GM18951 (cell line): ENCODE measurements around the gene TMCC2.

Experiments used
- POLR2A ChIP-seq: IDR thresholded peaks from 4 replicates; pipeline ENCODE4 v1.6.1; 2011; ENCODE audit warnings: mild to moderate bottlenecking; ENCODE audit not compliant: insufficient read length, insufficient read depth; ENCODE audit errors: extremely low read depth
- in situ Hi-C: fragments of 300-500 bp; cut with MboI; formaldehyde crosslinking; loops from one replicate; pipeline ENCODE4 v1.12.0; 2022; ENCODE audit warnings: low sequenced_read_pairs, mixed read lengths, inconsistent platforms; ENCODE audit not compliant: unreplicated experiment

The TMCC2 gene

DNA sequence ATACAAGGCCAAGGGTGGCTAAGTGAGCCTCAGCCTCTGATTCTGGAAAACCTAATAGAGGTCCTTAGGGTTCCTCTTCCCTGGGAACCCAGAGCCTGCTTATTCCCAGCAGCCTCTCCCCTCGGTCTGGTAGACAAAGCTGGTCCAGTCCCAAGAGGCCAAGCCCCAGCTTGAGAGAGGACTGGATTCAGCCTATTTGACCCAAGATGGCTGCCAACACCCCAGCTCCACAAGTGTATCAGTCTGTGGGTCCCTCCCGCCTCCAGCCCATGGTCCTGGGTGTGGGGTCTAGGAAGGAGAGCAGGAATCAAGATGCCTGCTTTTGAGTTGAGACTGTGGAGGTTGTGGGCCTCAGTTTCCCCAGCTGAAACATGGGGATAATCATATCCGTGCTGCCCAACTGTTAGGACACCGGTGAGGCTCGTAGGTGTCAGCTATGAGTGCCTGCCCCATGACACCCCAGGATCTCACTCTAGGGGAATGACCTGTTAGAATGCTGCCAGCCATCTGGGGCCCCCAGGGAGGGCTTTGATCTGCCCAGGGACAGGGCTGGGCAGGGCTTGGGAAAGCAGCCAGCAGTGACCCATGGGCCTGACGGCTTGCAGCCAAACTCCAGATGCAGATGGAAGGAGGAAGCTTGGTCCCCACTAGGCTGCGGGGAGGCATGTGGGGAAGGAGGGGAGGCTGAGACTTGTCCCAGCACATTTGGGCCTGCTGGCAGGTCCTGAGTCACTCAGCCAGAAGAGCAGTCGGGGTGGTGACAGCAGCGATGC lies 48.4 kb downstream of the TMCC2 start:
- in situ Hi-C loops: no loop called here

DNA sequence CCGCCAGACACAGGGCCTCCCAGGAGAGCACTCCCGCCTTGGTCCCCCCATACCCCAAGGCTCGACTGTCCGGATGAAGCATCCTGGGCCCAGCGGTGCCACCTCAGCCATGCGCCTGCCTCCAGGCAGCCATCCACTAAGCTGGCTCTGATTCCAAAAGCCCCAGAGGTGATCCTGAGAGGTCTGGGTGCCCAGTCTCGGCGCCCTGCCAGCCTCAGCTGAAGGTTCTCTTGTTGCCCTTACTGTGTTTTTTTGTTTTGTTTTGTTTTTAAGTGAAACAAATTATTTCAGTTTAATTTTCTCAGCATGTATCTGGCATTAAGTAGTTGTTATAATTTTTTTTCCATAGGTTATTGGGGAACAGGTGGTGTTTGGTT lies 48.9 kb downstream of the TMCC2 start:
- in situ Hi-C loops: no loop called here
- no peak for TF ChIP-seq POLR2A

More for the DNA sequence above, 48.4 kb downstream of the TMCC2 start:
- TF ChIP-seq POLR2A: no peak

GRCh38 chr1:205279986-205280385 lies 52.2 kb downstream of the TMCC2 start:
- TF ChIP-seq POLR2A: no peak
- in situ Hi-C loops: loop anchor here (5.0 kb wide), 1 partner anchor 42 kb away; the partner anchor contains the start of gene NUAK2

DNA sequence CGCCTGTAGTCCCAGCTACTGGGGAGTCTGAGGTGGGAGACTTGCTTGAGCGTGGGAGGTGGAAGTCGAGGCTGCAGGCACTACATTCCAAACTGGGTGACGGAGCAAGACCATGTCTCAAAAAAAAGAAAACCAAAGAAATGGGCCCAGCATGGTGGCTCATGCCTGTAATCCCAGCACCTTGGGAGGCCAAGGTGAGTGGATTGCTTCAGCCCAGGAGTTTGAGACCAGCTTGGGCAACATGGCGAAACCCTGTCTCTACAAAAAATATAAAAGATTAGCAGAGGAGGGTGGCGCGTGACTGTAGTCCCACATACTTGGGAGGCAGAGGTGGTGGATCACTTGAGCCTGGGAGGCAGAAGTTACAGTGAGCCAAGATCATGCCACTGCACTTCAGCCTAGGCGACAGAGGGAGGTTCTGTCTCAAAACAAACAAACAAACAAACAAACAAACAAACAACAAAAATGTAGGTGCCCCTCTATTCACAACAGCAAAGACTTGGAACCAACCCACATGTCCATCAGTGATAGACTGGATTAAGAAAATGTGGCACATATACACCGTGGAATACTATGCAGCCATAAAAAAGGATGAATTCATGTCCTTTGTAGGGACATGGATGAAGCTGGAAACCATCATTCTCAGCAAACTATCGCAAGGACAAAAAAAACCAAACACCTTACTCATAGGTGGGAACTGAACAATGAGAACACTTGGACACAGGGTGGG lies 53.1 kb downstream of the TMCC2 start:
- in situ Hi-C loops: loop anchor here (5.0 kb wide), 1 partner anchor 41 kb away; the partner anchor contains the start of gene NUAK2

GRCh38 chr1:205283270-205284147 lies 55.8 kb downstream of the TMCC2 start:
- TF ChIP-seq POLR2A: no peak
- in situ Hi-C loops: loop anchor here (5.0 kb wide), 1 partner anchor 39 kb away; the partner anchor contains the start of gene NUAK2

DNA sequence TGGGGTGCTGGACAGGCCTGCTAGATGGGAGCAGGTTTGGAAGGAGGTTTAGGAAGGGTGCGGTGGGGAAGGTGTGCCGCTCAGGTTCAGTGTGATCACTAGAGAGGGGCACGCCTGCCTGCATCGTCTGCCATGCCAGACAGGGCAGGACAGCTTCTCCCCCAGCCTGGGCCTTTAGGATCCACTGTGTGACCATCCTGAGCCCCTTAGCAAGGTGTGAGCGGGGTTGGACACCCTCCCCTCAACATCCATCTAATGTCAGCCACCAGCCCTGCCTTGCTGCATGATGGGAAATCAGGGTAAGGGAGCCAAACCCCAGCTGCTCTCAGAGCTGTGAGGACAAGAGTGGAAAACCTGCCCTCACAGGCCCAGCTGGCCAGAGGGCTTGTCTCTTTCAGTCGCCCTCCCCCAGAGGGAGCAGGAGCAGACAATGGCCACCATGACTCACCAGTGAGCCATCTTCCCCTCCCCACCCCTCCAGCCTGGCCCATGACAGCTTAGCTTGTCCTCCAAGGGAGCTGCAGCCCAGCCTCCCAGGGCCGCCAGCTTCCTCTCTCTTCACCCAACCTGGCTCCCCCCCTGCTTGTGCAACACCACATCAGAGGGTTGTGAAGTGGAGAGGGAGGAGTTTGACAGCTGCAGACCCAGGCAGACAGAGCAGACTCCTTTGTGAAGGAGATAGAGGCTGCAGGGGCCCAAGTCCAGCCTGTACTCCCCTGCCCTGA lies 56.8 kb downstream of the TMCC2 start:
- no peak for TF ChIP-seq POLR2A
- in situ Hi-C loops: loop anchor here (5.0 kb wide), 1 partner anchor 38 kb away; the partner anchor contains the start of gene NUAK2

- no peak for TF ChIP-seq POLR2A
- in situ Hi-C loops: no loop called here
Observed at GRCh38 chr1:205285381-205286101, 57.8 kb downstream of the TMCC2 start.

GRCh38 chr1:205286335-205286950 lies 58.7 kb downstream of the TMCC2 start:
- in situ Hi-C loops: no loop called here
- TF ChIP-seq POLR2A: no peak

DNA sequence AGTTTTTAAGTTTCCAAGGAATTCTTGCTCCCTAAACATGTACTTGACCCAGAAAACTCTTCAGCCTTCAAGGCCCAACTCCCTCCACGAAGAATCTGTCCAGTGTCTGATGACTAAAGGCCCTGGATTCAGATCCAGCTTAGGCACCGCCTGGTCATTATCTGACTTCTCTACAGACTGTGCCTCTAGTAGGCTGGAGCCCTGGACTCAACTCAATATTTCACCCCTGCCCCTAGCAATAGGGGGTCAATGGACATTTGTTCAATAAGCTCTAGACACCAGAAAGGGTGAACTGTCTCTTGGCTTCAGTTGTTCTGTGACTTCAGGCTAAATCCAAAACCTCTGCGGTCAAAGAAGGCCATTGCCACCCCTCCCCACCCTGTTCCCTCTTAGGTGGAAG lies 59.3 kb downstream of the TMCC2 start:
- in situ Hi-C loops: no loop called here
- no peak for TF ChIP-seq POLR2A

- no peak for TF ChIP-seq POLR2A
- in situ Hi-C loops: no loop called here
Observed at GRCh38 chr1:205287767-205288559, 60.2 kb downstream of the TMCC2 start.

DNA sequence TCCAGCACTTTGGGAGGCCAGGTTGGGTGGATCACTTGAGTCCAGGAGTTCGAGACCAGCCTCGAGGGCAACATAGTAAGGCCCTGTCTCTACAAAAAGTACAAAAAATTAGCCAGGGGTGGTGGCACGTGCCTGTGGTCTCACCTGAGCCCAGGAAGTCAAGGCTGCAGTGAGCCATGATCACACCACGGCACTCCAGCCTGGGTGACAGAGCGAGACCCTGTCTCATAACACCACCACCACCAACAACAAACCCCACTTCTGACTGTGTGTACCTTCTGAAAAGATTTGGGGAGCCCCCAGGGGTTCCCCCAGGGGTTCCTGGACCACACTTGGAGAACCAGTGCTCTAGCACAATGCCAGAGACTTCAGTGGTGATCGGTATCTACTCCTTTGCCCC lies 63.9 kb downstream of the TMCC2 start:
- in situ Hi-C loops: no loop called here
- TF ChIP-seq POLR2A: no peak
